Activated CD4-positive, CD25-positive, alpha-beta regulatory T cell treated with anti-CD3 and anti-CD28 coated beads, Interleukin-2, amount 50 U/mL, for 24 hours (primary cell): ENCODE results near the gene KRT81.
"Not testable (repeated sequence)": the region's sequence is repeated elsewhere in the genome, so short reads cannot be mapped to it uniquely, and the experiment has no call there.

ENCODE experiments used
- ATAC-seq, 2 donors: fragments of 150-1000 bp; cut with Tn5 transposase; one replicate each; pipeline ENCODE4 v1.10.0; 2021; ENCODE audit warnings: mild to moderate bottlenecking in 1 of 2, moderate library complexity in 1 of 2

KRT81 gene

DNA sequence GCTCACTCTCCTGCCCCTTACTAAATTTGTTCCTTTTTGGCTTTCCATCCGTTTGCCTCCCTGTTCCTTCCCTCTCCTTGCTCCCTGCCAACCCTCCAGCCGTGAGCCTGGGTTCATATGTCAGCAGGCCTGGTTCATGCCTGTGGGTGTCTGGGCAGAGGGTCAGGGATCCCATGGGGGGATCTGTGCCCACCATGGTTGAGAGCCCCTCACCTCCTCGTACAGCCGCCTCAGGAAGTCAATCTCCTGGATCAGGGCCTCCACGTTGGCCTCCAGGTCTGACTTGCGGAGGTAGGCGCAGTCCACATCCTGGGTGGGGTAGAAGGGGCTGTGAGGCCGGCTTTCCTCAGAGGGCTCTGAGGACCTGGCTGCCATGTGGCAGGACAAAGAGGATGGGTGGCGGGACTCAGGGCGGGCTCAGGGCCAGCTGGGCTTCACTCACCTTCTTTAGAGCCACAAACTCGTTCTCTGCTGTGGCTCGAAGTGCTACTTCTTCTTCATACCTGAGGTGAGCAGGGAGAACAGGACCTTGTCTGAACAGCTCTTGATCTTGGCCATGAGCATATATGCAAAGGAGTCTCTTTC lies 26.2 kb upstream of the KRT81 start:
- ATAC-seq = no peak

DNA sequence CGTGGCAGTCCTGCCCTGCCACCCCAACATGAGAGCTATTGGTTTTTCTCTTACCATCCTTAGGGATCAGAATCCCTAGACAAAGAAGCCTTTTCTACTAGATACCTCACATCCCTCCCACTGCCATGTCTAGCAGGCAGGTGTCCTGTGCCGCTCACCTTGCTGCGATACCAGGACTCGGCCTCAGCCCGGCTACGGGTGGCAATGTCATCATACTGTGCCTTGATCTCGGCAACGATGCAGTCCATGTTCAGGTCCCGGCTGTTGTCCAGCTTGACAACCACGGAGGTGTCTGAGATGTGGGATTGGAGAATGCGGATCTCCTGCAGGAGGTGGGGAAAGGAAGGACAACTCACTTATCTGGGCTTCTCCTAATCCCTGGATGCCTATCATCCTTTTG lies 25.4 kb upstream of the KRT81 start:
- no peak for ATAC-seq

DNA sequence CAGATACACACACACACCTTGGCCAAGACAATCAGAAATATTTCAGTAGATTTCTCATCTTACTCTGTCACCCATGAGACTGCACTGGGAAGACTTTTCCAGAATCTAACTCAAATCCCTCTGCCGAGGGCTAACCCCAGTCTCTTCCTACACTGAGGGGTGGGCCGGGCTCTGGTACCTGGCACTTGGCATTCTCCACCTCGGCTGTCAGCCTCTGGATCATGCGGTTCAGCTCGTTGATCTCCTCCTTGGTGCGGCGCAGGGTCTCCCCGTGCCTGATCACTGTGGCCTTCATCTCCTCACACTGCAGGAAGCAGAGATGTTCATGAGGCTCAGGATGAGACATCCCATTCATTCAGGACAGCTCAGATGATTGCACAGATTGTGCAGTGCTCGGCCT lies 25.0 kb upstream of the KRT81 start:
- ATAC-seq = no peak

DNA sequence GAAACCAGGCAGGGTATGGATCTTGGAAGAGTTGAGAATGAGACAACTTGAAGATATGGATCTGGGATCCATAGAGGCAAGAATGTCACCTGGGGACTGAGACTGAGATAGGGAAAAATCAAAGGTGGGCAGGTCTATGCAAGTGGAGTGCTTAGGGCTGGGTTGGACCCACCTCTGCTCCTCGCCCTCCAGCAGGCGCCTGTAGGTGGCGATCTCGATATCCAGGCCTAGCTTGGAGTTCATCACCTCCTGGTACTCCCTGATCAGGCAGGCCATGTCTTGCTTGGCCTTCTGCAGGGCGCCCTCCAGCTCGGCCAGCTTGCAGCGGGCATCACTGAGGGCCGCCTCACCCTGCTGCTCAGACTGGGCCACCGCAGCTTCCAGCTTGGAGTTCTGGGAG lies 24.4 kb upstream of the KRT81 start:
- ATAC-seq = not testable (repeated sequence)

DNA sequence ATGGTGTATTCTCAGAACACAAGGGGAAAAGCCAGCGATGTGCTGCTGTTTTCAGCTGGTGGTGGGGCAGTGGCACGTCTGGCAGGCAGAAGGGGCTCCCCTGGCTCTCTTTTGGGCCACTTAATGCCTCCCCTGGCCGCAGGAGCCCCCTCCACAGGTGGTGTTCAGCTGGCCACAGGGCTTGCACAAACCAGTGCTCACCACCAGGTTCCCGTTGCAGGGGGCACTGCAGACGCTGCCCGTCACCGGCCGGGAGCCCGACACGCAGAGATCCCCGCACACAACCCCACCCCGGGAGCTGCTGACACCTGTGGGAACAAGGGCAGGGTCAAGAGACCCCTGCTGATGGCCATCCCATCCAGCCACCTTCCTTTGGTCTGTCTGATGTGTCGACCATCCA lies 23.2 kb upstream of the KRT81 start:
- ATAC-seq = no peak

DNA sequence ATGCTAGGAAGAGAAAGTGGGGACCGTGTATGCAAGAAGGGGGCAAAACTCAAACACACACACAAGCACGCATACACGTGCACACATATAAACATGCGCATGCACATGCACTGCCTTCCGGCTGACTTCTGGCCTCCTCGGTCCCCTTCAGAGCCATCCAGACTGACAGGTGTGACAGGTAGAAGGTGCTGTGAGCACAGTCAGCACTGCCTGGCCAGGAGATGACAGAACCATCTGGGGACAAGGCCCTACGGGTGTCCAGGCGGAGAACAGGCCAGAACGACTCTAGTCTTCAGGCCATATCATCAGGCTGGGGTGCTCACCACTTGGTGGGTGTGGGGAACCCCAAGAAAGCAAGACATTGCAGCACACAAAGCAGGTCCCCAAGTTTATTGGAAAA lies 22.6 kb upstream of the KRT81 start:
- no peak for ATAC-seq

DNA sequence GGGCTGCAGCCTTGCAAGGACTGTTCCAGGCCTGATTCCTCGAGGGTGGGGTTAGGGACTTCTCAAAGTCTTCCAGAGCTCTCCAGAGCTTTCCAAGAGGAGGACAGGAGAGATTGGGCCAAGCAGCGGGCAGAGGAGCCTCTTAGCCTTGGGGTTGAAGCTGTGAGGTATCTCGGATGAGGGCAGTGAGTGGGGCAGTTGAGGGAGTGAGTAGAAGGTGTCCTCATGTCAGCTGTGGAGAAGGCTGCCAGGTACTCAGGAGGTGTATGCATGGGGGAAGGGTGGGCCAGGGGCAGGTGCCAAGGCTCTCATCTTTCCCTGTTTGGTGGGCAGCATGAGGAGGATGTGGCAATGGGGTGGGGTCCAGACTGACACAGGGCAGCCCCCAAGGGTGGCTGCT lies 22.1 kb upstream of the KRT81 start:
- ATAC-seq = no peak

DNA sequence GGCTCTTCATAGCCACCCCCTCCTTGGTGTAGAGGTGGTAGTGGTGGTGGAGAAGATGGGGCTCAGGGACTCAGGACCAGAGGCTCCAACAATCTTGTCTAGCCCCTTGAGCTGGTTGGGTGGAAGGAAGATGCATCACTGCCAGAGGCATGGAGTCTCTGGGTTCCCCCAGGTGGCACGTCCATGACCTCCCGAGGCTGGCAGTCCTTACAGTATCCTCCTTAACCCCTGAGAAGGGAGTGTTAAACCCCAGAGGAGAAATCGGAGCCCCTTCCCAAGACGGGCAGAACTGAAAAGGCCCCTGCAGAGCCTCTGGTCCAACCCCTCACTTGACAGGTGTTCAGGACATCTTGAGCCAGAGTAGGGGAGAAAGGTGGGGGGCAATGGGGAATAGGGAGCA lies 20.8 kb upstream of the KRT81 start:
- no peak for ATAC-seq

DNA sequence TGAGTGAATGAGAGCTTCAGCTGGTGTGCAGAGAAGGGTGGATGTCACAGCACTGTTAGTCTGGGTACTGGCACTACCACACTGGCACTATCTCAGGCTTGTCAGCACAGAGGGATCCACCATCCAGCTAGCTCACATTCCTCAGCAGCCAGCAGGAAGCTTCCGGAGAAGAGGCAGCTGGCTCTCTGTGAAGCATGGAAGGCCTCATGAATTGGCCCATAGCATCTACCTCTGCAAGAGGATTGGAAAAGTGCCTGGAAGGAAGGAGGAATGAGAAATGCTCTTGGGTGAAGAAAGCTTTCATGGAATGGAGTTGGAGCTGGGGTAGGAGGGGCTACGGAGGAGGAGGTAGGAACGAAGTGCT lies 19.9 kb upstream of the KRT81 start:
- no peak for ATAC-seq

DNA sequence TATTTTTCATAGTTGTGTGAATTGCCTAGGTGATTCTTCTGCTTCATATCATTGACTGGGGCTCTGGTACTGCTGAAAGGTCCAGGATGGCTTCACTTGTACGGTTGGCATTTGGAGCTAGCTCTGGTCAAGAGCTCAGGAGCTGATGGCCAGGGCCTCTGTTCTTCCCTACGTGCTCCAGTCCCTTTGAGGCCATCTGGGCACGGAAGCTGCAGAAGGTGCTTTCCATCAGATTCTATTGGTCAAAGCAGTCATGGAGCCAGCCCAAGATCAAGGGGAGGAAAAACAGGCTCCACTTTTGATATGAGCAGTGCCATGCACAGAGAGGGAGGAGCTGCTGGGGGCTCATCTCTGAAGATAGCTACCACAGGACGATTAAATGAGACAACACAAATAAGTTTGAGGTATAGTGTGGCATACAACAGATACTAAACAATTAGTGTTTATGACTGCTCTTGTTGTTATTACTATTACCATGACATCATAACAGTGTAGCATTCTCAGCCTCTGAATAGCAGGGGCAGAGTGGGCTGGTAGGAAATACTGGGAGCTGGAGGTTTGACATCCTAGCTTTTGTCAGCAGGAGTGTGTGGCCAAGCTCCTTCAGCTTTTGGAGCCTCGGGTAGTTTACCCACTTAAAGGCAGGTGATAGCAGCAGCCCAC lies 19.4 kb upstream of the KRT81 start:
- no peak for ATAC-seq

DNA sequence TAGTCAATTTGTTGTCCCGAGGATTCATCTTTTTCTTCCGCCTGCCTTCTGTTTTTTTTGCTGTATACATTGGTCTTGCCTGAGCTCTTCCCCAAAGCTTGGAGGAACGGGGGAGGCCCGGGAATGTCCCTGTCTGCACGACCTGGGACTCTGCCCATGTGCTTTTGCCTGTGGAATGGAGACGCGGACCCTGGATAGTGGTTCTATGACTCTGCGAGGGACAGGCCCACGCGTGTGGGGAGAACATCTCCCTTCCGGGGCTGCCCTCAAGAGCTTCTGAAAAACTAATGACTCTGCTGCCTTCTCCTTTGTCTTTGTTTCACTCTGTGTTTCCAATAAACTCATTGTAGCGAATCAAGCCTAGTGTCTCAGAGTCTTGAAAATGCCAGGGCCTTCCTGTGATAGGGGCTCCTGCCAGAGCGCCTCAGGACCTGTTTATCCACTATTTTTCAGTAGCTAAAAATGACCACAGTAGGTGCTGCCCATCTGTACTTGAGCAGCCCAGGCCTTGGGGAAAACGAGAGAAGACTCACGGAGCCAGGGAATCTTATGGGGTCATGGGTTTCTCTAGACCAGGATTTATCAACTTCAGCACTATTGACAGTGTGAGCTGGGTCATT lies 17.6 kb upstream of the KRT81 start:
- ATAC-seq = no peak

DNA sequence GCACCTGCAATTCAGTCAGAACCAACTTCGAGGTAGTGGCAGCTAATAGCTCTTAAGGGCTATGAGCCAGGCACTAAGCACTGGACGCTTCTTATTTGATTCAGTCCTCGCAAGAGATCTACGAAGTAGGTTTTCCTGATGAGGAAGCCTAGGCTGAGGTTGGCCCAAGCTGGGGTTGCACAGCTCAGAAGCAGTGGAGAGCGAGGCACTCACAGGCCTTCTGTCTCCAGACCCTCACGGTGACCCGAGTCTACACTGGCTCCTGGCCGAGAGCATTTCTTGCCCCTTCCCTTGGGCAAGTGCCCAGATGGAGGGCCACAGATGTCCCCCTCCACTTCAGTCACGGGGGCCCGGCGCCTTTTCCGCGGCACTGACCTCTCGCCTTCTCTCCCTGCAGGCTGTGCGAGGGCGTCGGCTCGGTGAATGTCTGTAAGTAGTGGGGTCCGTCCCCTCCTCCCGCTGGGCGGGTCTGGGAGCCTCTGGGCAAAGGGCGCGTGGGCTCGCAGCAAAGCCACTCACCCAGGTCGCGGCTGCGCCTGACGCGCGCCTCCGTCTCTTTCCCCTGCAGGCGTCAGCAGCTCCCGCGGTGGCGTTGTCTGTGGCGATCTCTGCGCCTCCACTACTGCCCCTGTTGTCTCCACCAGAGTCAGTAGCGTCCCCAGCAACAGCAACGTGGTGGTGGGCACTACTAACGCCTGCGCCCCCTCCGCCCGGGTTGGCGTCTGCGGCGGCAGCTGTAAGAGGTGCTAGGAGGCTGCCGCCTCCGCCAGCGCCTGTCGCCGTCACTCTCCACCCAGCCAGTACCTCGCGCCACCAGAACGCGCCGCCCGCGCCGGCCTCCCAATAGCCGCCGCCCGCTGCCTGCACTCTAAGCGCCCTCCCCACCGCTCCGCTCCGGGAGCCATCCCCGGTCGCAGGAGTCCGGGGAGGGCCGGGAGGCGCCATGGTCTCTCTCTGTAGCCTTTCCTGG lies 16.8 kb upstream of the KRT81 start:
- peak; percentile 61 to 65 for ATAC-seq

DNA sequence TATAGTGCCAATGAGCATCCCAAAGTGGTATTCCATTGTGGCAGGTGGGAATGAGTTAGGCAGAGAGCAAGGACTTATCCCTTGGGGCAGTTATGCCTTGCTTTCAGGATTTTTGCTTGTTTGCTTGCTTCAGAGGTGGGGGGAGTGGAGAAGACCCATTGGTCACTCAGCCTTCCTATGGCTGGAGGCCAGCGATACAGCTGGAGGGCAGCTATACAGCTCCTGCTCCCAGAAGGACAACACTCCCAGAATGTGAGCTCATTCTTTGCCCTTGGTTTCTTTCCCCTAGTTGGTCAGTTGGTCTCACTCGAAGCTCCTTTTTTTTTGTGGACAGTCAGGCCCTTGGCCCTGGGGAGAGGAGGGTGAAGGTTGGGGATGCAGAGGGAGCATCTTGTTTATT lies 15.4 kb upstream of the KRT81 start:
- ATAC-seq = no peak

DNA sequence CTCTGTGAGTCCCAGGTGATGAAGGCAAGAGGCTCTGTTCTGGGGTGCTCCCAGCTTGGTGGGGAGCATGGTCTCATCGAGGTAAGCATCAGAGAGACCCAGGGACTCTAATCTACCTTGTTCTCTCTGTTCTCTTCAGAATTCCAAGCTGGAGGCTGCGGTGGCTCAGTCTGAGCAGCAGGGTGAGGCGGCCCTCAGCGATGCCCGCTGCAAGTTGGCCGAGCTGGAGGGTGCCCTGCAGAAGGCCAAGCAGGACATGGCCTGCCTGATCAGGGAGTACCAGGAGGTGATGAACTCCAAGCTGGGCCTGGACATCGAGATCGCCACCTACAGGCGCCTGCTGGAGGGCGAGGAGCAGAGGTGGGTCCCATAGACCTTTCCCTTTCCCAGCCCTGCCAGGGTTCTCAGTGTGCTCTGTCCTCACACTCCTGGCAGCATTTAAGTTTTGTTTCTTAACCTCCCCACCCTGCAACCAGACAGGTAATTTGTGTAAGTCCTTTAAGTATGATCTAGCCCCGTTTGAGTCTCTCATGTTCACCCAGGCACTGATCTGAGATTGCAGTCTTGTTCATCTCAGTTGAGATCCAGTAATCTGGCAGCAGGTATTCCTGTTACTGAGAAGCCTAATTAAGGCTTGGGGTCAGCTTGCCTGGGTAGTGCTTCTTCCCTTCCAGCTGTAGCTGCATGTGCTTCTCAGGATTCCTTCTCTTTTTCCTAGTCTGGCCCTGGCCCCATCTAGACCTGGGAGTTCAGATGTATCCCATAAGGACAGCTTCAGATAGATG lies 14.8 kb upstream of the KRT81 start:
- no peak for ATAC-seq

DNA sequence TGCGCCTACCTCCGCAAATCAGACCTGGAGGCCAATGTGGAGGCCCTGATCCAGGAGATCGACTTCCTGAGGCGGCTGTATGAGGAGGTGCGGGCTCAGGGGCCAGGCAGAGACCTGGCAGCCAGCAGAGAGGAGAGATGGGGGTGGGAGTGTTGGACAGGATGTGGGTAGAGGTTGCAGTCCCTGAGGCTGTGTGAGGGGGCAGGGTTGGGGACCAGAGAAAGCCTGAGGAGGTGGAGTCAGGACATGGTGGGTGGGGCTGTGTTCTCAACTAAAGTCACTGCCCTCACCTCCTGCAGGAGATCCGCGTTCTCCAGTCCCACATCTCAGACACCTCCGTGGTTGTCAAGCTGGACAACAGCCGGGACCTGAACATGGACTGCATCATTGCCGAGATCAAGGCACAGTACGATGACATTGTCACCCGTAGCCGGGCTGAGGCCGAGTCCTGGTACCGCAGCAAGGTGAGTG lies 13.6 kb upstream of the KRT81 start:
- not testable (repeated sequence) for ATAC-seq

DNA sequence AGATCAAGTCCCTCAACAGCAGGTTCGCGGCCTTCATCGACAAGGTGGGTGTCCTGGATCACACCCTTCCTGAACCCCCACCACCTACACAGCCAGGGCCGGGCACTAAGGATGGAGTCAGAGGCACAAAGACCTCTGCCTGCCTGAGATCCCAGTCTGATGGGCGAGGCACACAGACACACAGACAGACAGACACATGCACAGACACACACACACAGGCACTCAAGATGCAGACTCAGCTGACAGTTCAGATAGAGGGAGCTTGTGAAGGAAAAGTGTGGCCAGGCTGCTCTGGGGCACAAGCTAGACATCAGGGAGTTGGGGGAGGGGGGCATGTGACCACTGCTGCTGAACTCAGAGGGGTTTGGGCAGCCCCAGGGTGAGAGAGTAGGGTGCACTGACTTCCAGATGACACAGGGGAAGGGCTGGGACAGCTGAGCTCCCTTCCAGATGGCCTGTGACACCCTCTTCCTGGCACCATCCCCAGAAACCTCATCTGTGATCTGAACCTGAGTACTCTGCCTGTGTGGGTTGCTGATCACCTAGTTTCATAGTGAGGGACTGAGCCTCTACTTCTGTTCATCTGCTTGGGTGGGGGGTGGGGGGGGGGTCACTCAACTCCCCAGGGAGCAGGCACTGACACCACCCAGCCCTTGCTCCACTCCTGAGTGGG lies 11.0 kb upstream of the KRT81 start:
- ATAC-seq = not testable (repeated sequence)

DNA sequence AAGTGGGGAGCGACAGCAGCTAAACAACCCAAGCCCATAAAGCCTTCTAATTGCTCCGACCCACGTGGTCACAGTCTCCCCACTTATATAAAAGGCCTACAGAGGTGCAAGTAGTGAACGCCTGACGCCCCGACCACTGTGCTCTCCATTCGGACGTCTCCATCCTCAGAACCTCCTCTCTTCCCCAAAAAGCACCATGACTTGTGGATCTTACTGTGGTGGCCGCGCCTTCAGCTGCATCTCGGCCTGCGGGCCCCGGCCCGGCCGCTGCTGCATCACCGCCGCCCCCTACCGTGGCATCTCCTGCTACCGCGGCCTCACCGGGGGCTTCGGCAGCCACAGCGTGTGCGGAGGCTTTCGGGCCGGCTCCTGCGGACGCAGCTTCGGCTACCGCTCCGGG lies 10.4 kb upstream of the KRT81 start:
- ATAC-seq = not testable (repeated sequence)

DNA sequence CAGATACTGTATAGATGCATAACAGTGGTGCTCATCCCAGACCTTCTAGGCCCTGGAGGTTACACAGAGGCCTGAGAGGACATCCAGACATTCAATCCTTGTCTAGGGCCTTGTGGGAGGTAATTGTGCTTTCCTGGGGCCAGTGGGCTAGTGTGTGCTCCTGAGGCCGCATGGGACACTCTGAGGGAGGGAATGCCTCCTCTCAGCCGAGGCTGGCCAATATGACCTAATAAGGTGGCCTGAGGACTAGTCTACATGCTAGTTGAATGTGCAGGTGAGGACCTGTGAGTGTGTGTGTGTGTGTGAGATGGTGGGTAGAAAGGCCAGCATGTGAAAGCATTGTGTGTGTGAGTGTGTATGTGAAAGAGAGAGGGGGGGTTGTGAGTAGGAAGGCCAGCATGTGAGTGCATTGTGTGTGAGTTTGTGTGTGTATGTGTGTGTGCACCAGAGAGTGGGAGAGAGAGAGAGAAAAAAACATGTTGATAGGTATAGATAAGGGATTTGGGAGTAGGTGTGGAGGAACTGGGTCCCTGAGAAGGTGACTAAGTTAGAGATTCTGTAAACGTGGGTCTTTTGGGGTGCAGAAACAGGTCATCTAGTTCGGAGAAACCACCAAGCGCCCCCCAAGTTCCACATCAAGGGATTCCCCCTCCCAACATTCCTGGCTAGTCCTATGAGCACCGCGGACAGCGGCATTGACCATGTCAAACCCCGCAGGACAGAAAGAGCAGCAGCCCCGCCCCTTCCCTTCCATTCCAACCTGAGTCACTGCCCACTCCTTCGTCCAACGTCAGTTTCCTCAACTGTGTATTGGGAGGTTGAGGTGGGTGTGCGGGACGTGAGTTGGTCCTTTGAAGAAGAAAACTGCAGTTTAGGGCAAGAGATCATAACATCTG lies 9.7 kb upstream of the KRT81 start:
- ATAC-seq = no peak

DNA sequence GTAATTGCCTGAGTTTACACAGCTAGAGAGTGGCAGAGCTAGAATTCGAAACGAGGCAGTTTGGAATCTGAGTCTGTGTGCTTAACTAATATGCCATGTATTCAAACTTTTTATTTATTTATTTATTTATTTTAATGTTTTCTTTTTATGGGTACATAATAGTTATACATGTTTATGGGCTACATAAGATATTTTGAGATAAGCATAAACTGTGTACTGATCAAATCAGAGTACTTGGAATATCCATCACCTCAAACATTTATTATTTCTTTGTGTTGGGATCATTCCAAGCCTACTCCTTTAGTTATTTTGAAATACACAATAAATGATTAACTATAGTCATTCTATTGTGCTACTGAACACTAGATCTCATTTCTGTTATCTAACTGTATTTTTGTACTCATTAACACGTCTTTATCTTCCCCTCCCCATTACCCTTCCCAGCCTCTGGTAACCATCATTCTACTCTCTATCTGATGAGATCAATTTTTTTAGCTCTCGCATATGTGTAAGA lies 7.4 kb upstream of the KRT81 start:
- ATAC-seq = no peak

DNA sequence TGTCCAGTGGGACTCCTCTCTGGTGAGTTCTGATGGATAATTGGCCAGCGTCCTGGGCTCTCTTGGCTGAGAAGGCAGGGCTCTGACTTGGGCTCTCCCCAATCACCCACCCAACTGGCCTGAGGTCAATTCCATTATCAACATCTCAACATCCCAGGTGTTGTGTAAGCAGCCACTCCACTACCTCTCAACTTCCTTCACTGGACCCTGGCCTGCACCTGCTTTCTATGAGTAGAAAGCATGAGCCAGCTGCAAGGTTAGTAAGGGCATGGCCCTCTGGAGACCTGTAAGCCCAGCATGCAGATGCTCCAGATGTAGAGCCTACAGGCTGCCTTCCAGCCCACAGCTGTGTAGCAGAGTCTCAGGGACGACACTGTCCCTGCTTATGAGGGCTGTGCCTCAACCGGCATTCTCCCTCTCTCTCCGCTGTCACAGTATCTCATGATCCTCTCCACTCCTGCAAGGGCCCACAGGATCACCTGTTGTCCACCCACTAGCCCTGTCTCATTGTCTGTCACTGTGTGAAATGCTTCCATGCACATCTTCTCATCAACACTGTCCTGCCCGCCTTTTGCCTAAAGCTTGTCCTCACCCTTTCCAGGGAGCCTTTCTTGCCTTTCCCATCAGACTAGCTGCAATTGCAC lies 5.4 kb upstream of the KRT81 start:
- no peak for ATAC-seq
